Activated CD8-positive, alpha-beta T cell treated with anti-CD3 and anti-CD28 coated beads for 36 hours (primary cell): ENCODE measurements around the gene SLIT1. TPM values are rescaled to one million over a fixed set of nuclear protein-coding genes. Genes with fewer than 3 reads are reported as not detected.

Experiments used
- ATAC-seq: fragments of 200-7000 bp; cut with Tn5 transposase; one replicate; pipeline ENCODE4 v1.10.0; 2021; ENCODE audit warnings: mild to moderate bottlenecking, moderate library complexity
- CTCF ChIA-PET: fragments of 350-600 bp; sonication (Branson Sonifier 250); formaldehyde crosslinking; loops from one replicate; lab custom pipeline; 2021; ENCODE audit warnings: antibody characterized with exemption; lab: Charles Lee
- POLR2A ChIA-PET: fragments of 350-600 bp; sonication (Branson Sonifier 250); formaldehyde crosslinking; loops from one replicate; lab custom pipeline; 2021; ENCODE audit warnings: antibody characterized with exemption; lab: Charles Lee
- DNase-seq: peaks from one replicate; pipeline ENCODE4 v3.0.0-alpha.2; 2020
- H3K27ac Mint-ChIP-seq: one replicate; pipeline ENCODE4 v1.8.0; 2021; ENCODE audit warnings: mild to moderate bottlenecking, mixed read lengths
- H3K27me3 Mint-ChIP-seq: one replicate; pipeline ENCODE4 v1.8.0; 2021; ENCODE audit warnings: mixed read lengths
- H3K36me3 Mint-ChIP-seq: one replicate; pipeline ENCODE4 v1.8.0; 2021; ENCODE audit warnings: low read depth, mixed read lengths
- H3K4me1 Mint-ChIP-seq: one replicate; pipeline ENCODE4 v1.8.0; 2021; ENCODE audit warnings: low read depth, mixed read lengths
- H3K4me3 Mint-ChIP-seq: one replicate; pipeline ENCODE4 v1.8.0; 2021; ENCODE audit warnings: mild to moderate bottlenecking, moderate library complexity, mixed read lengths
- H3K9me3 Mint-ChIP-seq: one replicate; pipeline ENCODE4 v1.8.0; 2021; ENCODE audit warnings: mixed read lengths
- CTCF ChIP-seq: fragments of 200-600 bp; IDR thresholded peaks from one replicate; pipeline ENCODE4 v1.8.0; 2022; ENCODE audit warnings: antibody characterized with exemption, mild to moderate bottlenecking
- intact Hi-C: fragments of 100-400 bp; cut with micrococcal nuclease; formaldehyde crosslinking; loops from one replicate; pipeline ENCODE4 v1.10.0; 2022
- total RNA-seq, 2 experiments: library from RNA; stranded (reverse); gene quantifications; one replicate each; pipeline ENCODE4 v1.2.3, GENCODE V29; 2021

The SLIT1 gene
- total RNA-seq, 2 experiments from 2014 or later = 0.34 to 1.2 TPM

DNA sequence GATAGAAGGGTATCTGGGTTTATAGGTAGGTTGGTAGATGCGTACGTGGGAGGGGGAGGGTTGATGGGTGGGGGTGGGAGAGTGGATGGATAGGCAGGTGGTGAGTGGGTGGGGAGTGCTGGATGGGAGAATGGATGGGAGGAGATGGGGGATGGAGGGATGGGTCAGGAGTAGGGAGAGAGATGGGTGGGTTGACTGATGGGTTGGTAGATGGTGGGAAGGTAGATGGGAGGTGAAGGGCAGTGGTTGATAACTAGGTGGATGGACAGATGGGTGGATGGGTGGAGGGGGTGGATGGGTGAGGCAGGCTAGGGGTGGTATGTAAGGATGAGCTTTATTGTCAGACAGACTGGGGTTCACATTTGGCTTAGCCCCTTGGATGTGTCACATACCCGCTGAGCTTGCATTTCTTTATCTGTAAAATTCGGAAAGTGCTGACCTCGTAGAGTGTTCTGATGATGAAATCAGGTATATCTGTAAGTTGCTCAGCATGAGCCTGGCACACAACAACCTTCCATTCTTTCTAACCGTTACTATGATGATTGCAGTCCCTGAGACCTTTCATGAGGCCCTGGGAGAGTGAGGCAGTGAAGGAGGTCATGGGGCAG is 34.3 kb downstream of the SLIT1 start:
- Mint-ChIP-seq H3K36me3 (no peaks in the 10 kb centered on the region), H3K4me3 (no peak overlapping the region), H3K27me3 (no peaks in the 10 kb centered on the region), H3K9me3 (no peaks in the 10 kb centered on the region), H3K4me1 (no peaks in the 10 kb centered on the region), H3K27ac (no peak overlapping the region)
- intact Hi-C loops = no loop called here
- ATAC-seq (no peak), DNase-seq (no peak)
- ChIA-PET CTCF (interaction anchor here (1.2 kb wide), 1 partner anchor 46 kb away, joined by 3 read pairs; no protein-coding TSS in a partner anchor), POLR2A (no interaction called here)
- no peak for TF ChIP-seq CTCF

DNA sequence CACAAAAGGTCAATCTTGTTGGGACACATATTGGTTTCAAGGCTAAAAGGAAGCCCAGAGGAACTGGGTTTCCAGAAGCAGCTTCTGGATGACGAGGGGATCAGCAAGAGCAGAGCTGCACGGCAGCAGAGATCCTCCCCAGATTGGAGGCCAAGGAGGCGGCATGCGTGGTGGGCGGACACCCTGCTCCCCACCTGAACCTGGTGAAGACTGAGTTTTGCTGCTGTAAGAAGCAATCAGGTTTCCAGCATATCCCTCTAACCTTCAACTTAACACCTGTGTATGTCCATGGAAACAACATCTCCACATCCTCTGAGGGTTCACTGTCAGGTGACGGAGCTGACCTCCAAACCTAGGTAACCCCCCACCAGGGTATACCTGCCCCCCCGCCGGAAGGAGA is 35.1 kb downstream of the SLIT1 start:
- no peak overlapping the region for H3K27ac Mint-ChIP-seq
- ATAC-seq (no peak), DNase-seq (no peak)
- intact Hi-C loops = no loop called here
- H3K9me3 Mint-ChIP-seq = no peaks in the 10 kb centered on the region
- no peaks in the 10 kb centered on the region for H3K4me1 Mint-ChIP-seq
- POLR2A ChIA-PET = interaction anchor here (1.3 kb wide), 1 partner anchor 16 kb away, joined by 3 read pairs; no protein-coding TSS in a partner anchor
- H3K27me3 Mint-ChIP-seq = no peaks in the 10 kb centered on the region
- TF ChIP-seq CTCF = no peak
- CTCF ChIA-PET = interaction anchor here (1.2 to 2.6 kb wide), 2 partner anchors 47 to 60 kb away, joined by 3 to 9 read pairs; no protein-coding TSS in a partner anchor
- H3K4me3 Mint-ChIP-seq = no peak overlapping the region
- H3K36me3 Mint-ChIP-seq = no peaks in the 10 kb centered on the region

- no peak for TF ChIP-seq CTCF
- Mint-ChIP-seq H3K27me3 (no peaks in the 10 kb centered on the region), H3K4me1 (no peaks in the 10 kb centered on the region), H3K27ac (no peak overlapping the region), H3K9me3 (no peaks in the 10 kb centered on the region), H3K36me3 (no peaks in the 10 kb centered on the region), H3K4me3 (no peak overlapping the region)
- ATAC-seq (no peak), DNase-seq (no peak)
- ChIA-PET POLR2A (interaction anchor here (1.3 kb wide), 1 partner anchor 15 kb away, joined by 3 read pairs; no protein-coding TSS in a partner anchor), CTCF (interaction anchor here (0.9 to 2.6 kb wide), 4 partner anchors 43 to 77 kb away, joined by 3 to 9 read pairs (median 4); no protein-coding TSS in a partner anchor)
- intact Hi-C loops = no loop called here
Observed at GRCh38 chr10:97150013-97150595, 35.7 kb downstream of the SLIT1 start.

GRCh38 chr10:97149079-97149531 is 36.7 kb downstream of the SLIT1 start:
- Mint-ChIP-seq H3K4me3 (no peak overlapping the region), H3K4me1 (no peaks in the 10 kb centered on the region), H3K9me3 (no peaks in the 10 kb centered on the region), H3K36me3 (no peaks in the 10 kb centered on the region), H3K27ac (no peak overlapping the region), H3K27me3 (no peaks in the 10 kb centered on the region)
- intact Hi-C loops = no loop called here
- ATAC-seq = no peak
- ChIA-PET POLR2A (no interaction called here), CTCF (interaction anchor here (1.0 to 2.6 kb wide), 4 partner anchors 11 to 76 kb away, joined by 4 to 9 read pairs (median 7); no protein-coding TSS in a partner anchor)
- no peak for DNase-seq
- no peak for TF ChIP-seq CTCF

DNA sequence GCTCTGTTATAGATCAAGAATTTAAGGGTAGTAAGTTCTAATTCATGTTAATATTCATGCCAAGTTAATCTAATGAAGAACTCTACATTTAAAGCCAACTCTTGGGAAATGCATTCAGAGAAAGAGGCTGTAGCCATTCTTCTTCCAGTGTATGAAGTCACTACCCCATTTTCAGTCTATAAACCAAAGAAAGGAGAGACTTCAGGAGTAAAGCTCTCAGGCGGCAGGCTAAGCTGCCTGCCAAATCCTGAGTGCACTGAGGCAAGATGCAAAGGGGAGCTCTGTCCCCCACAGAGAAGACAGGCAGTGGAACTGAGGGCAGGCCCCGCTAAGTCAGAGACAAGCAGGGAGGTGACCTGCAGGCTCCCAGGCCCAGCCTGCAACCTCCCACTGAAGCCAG is 41.5 kb downstream of the SLIT1 start:
- Mint-ChIP-seq H3K4me3 (no peak overlapping the region), H3K27ac (no peak overlapping the region), H3K4me1 (peaks cover 5% of the 10 kb centered on the region), H3K36me3 (no peaks in the 10 kb centered on the region), H3K9me3 (no peaks in the 10 kb centered on the region), H3K27me3 (peaks cover 17% of the 10 kb centered on the region)
- ATAC-seq = no peak
- TF ChIP-seq CTCF = no peak
- no peak for DNase-seq
- intact Hi-C loops = no loop called here
- CTCF ChIA-PET = no interaction called here
- POLR2A ChIA-PET = no interaction called here
